ENCODE results near the gene ANGPT4. TPM values are rescaled to one million over a fixed set of nuclear protein-coding genes. Genes with fewer than 3 reads are reported as not detected.

The ANGPT4 gene
- polyA plus RNA-seq, 1 of the 3 experiments (the other 2 are of a cell fraction), result not detected

GRCh38 chr20:963795-964194 is 47.7 kb upstream of the ANGPT4 start:
- DNase-seq, result no peak
- Histone ChIP-seq H4K20me1 (ENCODE audit: insufficient read depth) (no peaks in the 10 kb centered on the region), H3K4me1 (ENCODE audit: control insufficient read depth in 1 of 2, insufficient read depth in 2 of 2, low read depth in 1 of 2, low read length in 1 of 2) (no peaks in the 10 kb centered on the region; a peak in 1 of 4 replicates), H3K36me3 (replicated peaks in 1 of 2; ENCODE audit: control insufficient read depth in 1 of 2, insufficient read depth in 2 of 2, low read length in 1 of 2) (no peaks in the 10 kb centered on the region), H3F3A (replicated peaks; ENCODE audit: insufficient read depth) (no peaks in the 10 kb centered on the region), H3K4me2 (no peak overlapping the region), H2AFZ (ENCODE audit: low read depth) (no peak overlapping the region), H3K4me3 (ENCODE audit: low read depth in 2 of 2, low read length in 1 of 2) (no peak overlapping the region), H3K9me3 (no peaks in the 10 kb centered on the region), H3K9ac (no peak overlapping the region), H3K79me2 (ENCODE audit: insufficient read depth) (no peaks in the 10 kb centered on the region), H3K27ac (ENCODE audit: low read depth in 2 of 2, low read length in 1 of 2) (no peak overlapping the region), H3K9me2 (no peaks in the 10 kb centered on the region), H3K27me3 (ENCODE audit: insufficient read depth) (peaks cover 12% of the 10 kb centered on the region)
- WGBS (ENCODE audit: low lambda C conversion rate), result 47% methylated on average over 9 of the region's 10 CpGs
- TF ChIP-seq, protein P1, sequence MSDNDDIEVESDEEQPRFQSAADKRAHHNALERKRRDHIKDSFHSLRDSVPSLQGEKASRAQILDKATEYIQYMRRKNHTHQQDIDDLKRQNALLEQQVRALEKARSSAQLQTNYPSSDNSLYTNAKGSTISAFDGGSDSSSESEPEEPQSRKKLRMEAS (IDR thresholded peaks at IDR 0.05; ENCODE audit: low read depth), result no peak
- TF ChIP-seq GABPA (IDR thresholded peaks at IDR 0.05; ENCODE audit: low read depth) (no peak), RXRA (IDR thresholded peaks at IDR 0.05; ENCODE audit: borderline replicate concordance, low read depth) (no peak), SIN3A (IDR thresholded peaks at IDR 0.05; ENCODE audit: borderline replicate concordance, low read depth, low read length) (no peak), YY1 (IDR thresholded peaks at IDR 0.05; ENCODE audit: low read depth) (no peak), TCF12 (IDR thresholded peaks at IDR 0.05) (no peak), POLR2AphosphoS5 (IDR thresholded peaks at IDR 0.05; ENCODE audit: low read depth, low read length) (no peak), FOXJ3 (CRISPR knock-in tag; IDR thresholded peaks at IDR 0.05) (no peak), NRF1 (IDR thresholded peaks at IDR 0.05; ENCODE audit: low read depth, low read length) (no peak), FOSL2 (IDR thresholded peaks at IDR 0.05; ENCODE audit: borderline replicate concordance, low read depth) (no peak)
- CTCF ChIA-PET, result interaction anchor here (1.0 to 14.8 kb wide), 3 partner anchors 7 to 145 kb away, joined by 4 to 146 read pairs (median 4); no protein-coding TSS in a partner anchor
- POLR2A ChIA-PET, result no interaction called here

DNA sequence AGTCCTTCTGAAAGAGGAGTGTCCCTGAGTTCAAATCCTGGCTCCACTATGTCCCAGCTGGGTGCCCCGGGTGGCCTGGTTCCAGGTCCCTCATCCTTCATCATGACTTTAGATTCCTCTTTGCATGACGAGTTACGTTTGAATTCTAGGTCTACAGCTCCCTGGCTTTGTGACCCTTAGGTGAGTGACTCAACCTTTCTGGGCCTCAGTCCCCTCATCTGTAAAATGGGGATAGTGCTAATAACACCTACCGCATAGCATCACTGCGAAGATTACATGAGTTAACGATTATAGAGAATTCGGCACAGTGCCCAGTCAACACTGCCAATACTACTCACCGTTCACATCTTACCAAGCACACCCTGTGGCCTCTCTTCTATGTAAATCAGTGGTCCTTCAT is 46.5 kb upstream of the ANGPT4 start:
- Histone ChIP-seq H3K9ac (no peak overlapping the region), H4K20me1 (ENCODE audit: insufficient read depth) (no peaks in the 10 kb centered on the region), H3K4me2 (no peak overlapping the region), H3K9me3 (no peaks in the 10 kb centered on the region), H2AFZ (ENCODE audit: low read depth) (no peak overlapping the region), H3K27ac (ENCODE audit: low read depth in 2 of 2, low read length in 1 of 2) (no peak overlapping the region), H3K79me2 (ENCODE audit: insufficient read depth) (no peaks in the 10 kb centered on the region), H3K9me2 (no peaks in the 10 kb centered on the region), H3K36me3 (replicated peaks in 1 of 2; ENCODE audit: control insufficient read depth in 1 of 2, insufficient read depth in 2 of 2, low read length in 1 of 2) (no peaks in the 10 kb centered on the region), H3K27me3 (ENCODE audit: insufficient read depth) (peaks cover 12% of the 10 kb centered on the region), H3K4me3 (ENCODE audit: low read depth in 2 of 2, low read length in 1 of 2) (no peak overlapping the region), H3K4me1 (ENCODE audit: control insufficient read depth in 1 of 2, insufficient read depth in 2 of 2, low read depth in 1 of 2, low read length in 1 of 2) (no peaks in the 10 kb centered on the region; a peak in 1 of 4 replicates), H3F3A (replicated peaks; ENCODE audit: insufficient read depth) (no peaks in the 10 kb centered on the region)
- TF ChIP-seq RFX5 (IDR thresholded peaks at IDR 0.05; ENCODE audit: low read length) (no peak), YY1 (IDR thresholded peaks at IDR 0.05; ENCODE audit: low read depth) (no peak), IRF3 (IDR thresholded peaks at IDR 0.05; ENCODE audit: low read depth, low read length) (no peak), TCF12 (IDR thresholded peaks at IDR 0.05) (no peak), POLR2AphosphoS5 (IDR thresholded peaks at IDR 0.05; ENCODE audit: low read depth, low read length) (no peak), NFIC (IDR thresholded peaks at IDR 0.05; ENCODE audit: borderline replicate concordance) (no peak), RCOR1 (IDR thresholded peaks at IDR 0.05; ENCODE audit: low read length) (no peak), GATA2 (CRISPR knock-in tag; IDR thresholded peaks at IDR 0.05) (no peak), CHD2 (IDR thresholded peaks at IDR 0.05; ENCODE audit: low read length, partially characterized antibody) (no peak), RXRA (IDR thresholded peaks at IDR 0.05; ENCODE audit: borderline replicate concordance, low read depth) (no peak), USF2 (IDR thresholded peaks at IDR 0.05; ENCODE audit: borderline replicate concordance, low read depth, low read length) (no peak), REST (IDR thresholded peaks at IDR 0.05; ENCODE audit: low read depth, low read length) (no peak)
- TF ChIP-seq, protein P2, sequence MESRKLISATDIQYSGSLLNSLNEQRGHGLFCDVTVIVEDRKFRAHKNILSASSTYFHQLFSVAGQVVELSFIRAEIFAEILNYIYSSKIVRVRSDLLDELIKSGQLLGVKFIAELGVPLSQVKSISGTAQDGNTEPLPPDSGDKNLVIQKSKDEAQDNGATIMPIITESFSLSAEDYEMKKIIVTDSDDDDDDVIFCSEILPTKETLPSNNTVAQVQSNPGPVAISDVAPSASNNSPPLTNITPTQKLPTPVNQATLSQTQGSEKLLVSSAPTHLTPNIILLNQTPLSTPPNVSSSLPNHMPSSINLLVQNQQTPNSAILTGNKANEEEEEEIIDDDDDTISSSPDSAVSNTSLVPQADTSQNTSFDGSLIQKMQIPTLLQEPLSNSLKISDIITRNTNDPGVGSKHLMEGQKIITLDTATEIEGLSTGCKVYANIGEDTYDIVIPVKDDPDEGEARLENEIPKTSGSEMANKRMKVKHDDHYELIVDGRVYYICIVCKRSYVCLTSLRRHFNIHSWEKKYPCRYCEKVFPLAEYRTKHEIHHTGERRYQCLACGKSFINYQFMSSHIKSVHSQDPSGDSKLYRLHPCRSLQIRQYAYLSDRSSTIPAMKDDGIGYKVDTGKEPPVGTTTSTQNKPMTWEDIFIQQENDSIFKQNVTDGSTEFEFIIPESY (IDR thresholded peaks at IDR 0.05; ENCODE audit: borderline replicate concordance, low read depth), result no peak
- POLR2A ChIA-PET, result no interaction called here
- CTCF ChIA-PET, result interaction anchor here (0.6 to 9.3 kb wide), 4 partner anchors 146 to 250 kb away, joined by 3 to 267 read pairs (median 6); no protein-coding TSS in a partner anchor
- DNase-seq, result no peak
- 46% methylated on average over 8 of the region's 8 CpGs for WGBS (ENCODE audit: low lambda C conversion rate)
